ENCODE measurements around the gene PRKCE. TPM values are rescaled to one million over a fixed set of nuclear protein-coding genes. Genes with fewer than 3 reads are reported as not detected.

PRKCE gene
- total RNA-seq, 4 donors from 2014 or later, result 5.9 to 21.2 (median 18.5) TPM

DNA sequence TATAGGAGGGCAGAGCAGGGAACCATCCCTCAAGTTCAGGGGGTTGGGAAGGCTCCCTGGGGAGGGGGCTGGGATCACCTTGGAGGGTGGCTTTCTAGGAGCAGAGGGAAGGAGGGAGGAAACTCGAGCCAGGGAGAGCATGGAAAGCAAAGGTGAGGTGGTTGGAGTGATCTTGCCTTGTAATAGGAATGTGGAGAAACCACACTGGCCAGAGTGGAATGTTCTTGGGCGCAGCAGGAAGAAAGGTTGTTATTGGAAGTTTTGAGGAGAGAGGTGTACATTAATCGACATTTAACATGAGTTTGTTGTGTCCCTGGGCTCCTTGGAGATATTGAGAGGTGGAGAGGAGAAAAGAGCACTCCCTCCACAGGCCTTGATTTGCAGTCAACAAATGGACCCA, 272.2 kb downstream of the PRKCE start:
- Histone ChIP-seq H3K4me1 (peaks cover 0 to 50% (median 0%) of the 10 kb centered on the region in 3 donors), H3K9me3 (no peaks in the 10 kb centered on the region), H3K4me3 (no peak overlapping the region), H3K27me3 (no peaks in the 10 kb centered on the region), H3K36me3 (no peaks in the 10 kb centered on the region), H3K27ac (no peak overlapping the region)
- ATAC-seq, result no peak
- 94 to 100% methylated on average over 2 to 3 of the region's 3 CpGs for WGBS, 2 donors (ENCODE audit: low coverage in 1 of 2)
- TF ChIP-seq POLR2A (IDR thresholded peaks at IDR 0.05), result no peak
- TF ChIP-seq, protein P1, sequence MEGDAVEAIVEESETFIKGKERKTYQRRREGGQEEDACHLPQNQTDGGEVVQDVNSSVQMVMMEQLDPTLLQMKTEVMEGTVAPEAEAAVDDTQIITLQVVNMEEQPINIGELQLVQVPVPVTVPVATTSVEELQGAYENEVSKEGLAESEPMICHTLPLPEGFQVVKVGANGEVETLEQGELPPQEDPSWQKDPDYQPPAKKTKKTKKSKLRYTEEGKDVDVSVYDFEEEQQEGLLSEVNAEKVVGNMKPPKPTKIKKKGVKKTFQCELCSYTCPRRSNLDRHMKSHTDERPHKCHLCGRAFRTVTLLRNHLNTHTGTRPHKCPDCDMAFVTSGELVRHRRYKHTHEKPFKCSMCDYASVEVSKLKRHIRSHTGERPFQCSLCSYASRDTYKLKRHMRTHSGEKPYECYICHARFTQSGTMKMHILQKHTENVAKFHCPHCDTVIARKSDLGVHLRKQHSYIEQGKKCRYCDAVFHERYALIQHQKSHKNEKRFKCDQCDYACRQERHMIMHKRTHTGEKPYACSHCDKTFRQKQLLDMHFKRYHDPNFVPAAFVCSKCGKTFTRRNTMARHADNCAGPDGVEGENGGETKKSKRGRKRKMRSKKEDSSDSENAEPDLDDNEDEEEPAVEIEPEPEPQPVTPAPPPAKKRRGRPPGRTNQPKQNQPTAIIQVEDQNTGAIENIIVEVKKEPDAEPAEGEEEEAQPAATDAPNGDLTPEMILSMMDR (IDR thresholded peaks at IDR 0.05), result no peak

DNA sequence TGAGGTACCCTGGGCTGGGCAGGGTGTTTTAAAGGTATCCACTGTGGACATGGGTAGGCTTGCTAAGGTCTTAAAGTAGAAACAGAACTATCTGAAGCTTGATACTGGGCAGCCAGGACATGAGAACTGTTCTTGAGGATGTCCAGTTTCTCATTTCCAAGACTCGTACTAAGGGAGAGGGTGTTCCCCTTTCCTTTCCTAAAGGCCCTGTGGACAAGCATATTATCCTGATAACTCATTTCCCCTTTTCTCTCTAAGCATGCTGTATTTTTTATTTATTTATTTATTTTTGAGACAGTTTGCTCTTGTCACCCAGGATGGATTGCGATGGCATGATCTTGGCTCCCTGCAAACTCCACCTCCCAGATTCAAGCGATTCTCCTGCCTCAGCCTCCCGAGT, 273.6 kb downstream of the PRKCE start:
- H3K36me3 ChIP-seq, result no peaks in the 10 kb centered on the region
- ATAC-seq, result no peak
- no peak overlapping the region for H3K4me3 ChIP-seq
- 83 to 87% methylated on average over 2 to 3 of the region's 4 CpGs for WGBS, 2 donors (ENCODE audit: low coverage in 1 of 2)
- H3K27ac ChIP-seq, result peak overlapping the region in 2 of 4 donors; percentile 5 to 68
- H3K27me3 ChIP-seq, result no peaks in the 10 kb centered on the region
- TF ChIP-seq POLR2A (IDR thresholded peaks at IDR 0.05), result no peak
- TF ChIP-seq, protein P1 (IDR thresholded peaks at IDR 0.05), result no peak
- TF ChIP-seq POLR2AphosphoS5 (IDR thresholded peaks at IDR 0.05), result no peak
- TF ChIP-seq EP300 (IDR thresholded peaks at IDR 0.05), result no peak
- H3K9me3 ChIP-seq, result no peaks in the 10 kb centered on the region
- peaks cover 0 to 38% (median 0%) of the 10 kb centered on the region in 3 donors for H3K4me1 ChIP-seq

DNA sequence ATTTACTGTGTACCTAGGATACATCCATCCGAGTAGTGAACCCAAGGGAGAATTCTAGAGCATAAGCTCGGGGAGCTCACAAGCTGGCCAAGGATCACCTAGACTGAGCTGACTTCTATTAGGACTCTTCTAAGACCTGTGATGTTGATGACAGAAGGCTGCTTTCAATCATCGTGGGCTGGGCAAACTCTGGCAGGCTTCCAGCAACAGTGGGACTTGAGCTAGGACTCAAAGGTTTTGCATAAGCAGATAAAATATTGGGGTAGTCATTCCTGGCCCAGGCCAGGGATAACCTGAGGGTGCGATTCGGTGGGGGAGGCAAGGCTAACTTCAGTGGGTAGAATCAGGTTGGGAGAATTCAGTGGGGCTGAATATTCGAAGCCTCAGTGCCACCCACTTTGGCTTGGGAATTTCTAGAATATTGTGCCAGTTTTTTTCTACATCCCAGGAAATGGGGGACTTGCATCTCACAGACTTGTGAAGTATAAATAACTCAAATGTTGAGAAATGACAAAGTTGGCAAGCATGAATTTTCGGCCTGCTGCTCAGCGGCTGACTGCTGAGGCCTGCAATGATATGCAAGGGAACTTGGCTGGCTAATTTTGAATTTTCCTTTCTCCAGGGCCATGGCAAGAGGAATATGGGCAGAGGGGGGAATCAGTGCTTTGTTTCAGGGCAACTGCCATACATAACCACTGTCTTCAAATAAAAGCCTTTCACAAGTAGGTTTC, 274.3 kb downstream of the PRKCE start:
- peak; percentile 54 for ATAC-seq
- peaks cover 0 to 45% (median 0%) of the 10 kb centered on the region in 3 donors for H3K4me1 ChIP-seq
- H3K27me3 ChIP-seq, result no peaks in the 10 kb centered on the region
- 56 to 60% methylated on average over 3 to 7 of the region's 8 CpGs for WGBS, 2 donors (ENCODE audit: low coverage in 1 of 2)
- H3K36me3 ChIP-seq, result no peaks in the 10 kb centered on the region
- TF ChIP-seq EP300 (IDR thresholded peaks at IDR 0.05) (no peak), POLR2AphosphoS5 (IDR thresholded peaks at IDR 0.05) (peak; percentile 48)
- H3K9me3 ChIP-seq, result no peaks in the 10 kb centered on the region
- H3K4me3 ChIP-seq, result no peak overlapping the region
- peak overlapping the region in 3 of 4 donors; percentile 5 to 68 (median 38) for H3K27ac ChIP-seq

DNA sequence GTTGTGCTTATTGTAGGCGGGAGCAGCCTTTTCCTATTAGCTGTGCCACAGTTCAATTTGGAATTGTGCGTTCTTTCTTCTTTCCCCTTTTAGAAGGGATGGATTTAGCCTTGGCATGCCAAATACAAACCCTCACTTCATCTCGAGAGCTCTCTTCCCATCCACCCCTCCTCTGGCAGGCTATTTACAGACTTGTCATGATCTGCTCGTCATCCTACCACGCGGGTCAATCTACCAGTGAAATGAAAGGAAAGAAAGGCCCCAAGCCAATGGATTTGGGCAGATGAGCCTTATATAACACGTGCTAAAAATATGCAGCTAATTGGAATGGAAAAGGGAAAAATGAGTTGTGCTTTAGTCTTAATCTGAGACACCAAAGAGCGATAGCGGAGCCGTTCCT, 277.5 kb downstream of the PRKCE start:
- no peak overlapping the region for H3K4me3 ChIP-seq
- no peak overlapping the region for H3K27ac ChIP-seq
- no peaks in the 10 kb centered on the region for H3K27me3 ChIP-seq
- H3K4me1 ChIP-seq, result peaks cover 0 to 36% (median 0%) of the 10 kb centered on the region in 3 donors
- ATAC-seq, result no peak
- H3K9me3 ChIP-seq, result no peaks in the 10 kb centered on the region
- H3K36me3 ChIP-seq, result no peaks in the 10 kb centered on the region
- 73 to 84% methylated on average over 7 to 9 of the region's 10 CpGs for WGBS, 2 donors (ENCODE audit: low coverage in 1 of 2)
- TF ChIP-seq POLR2AphosphoS5 (IDR thresholded peaks at IDR 0.05) (no peak), EP300 (IDR thresholded peaks at IDR 0.05) (no peak), POLR2A (IDR thresholded peaks at IDR 0.05) (no peak)
- TF ChIP-seq, protein P1 (IDR thresholded peaks at IDR 0.05), result no peak

DNA sequence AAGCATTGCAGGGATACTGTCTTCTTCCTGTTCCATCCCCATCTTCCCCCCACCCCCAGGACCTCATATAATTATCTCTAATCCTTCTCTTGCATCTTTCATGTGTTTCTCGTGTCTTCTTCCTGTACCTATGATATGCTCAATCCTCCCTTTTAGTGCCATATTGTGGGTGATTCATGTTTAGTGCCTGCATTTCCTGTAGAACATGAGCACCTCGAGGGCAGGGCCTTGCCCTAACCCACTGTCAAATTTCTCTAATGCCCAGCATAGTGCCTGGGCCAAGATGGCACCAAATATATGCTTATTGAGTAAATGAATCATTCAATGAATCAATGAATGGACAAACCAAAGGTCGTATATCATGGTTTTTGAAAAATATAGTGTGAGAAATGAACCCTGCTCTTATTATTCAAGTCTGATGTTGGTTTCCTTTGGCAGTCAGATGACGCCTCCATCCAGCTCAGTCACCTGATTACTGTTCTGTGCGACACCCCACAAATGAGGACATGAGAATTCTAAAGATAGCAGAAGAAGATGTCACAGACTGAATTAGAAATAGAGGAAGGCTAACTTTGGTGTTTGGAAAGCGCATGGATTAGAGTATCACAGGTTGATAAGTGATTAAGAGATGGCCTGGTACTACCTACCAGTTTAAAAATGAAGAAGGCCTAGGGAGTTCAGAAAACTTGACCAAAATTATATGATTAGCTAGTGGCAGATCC, 278.4 kb downstream of the PRKCE start:
- Histone ChIP-seq H3K4me1 (peaks cover 0 to 28% (median 0%) of the 10 kb centered on the region in 3 donors), H3K36me3 (no peaks in the 10 kb centered on the region), H3K27ac (no peak overlapping the region), H3K9me3 (no peaks in the 10 kb centered on the region), H3K4me3 (no peak overlapping the region), H3K27me3 (no peaks in the 10 kb centered on the region)
- ATAC-seq, result no peak
- 93 to 97% methylated on average over 6 of the region's 6 CpGs for WGBS, 2 donors (ENCODE audit: low coverage in 1 of 2)
- TF ChIP-seq POLR2AphosphoS5 (IDR thresholded peaks at IDR 0.05), result no peak
- no peak for TF ChIP-seq EP300 (IDR thresholded peaks at IDR 0.05)
- TF ChIP-seq, protein P1 (IDR thresholded peaks at IDR 0.05), result no peak
- no peak for TF ChIP-seq POLR2A (IDR thresholded peaks at IDR 0.05)
